Left ventricle myocardium inferior (tissue), 1 donor: ENCODE measurements around the gene DUS2. TPM values are rescaled to one million over a fixed set of nuclear protein-coding genes. Genes with fewer than 3 reads are reported as not detected.

Experiments
- DNase-seq: peaks from one replicate; pipeline ENCODE4 v3.0.0-alpha.2; 2020
- H3K27ac ChIP-seq: fragments of 200-600 bp; replicated peaks from 2 replicates; pipeline ENCODE4 v1.8.0; 2021
- H3K27me3 ChIP-seq: fragments of 200-600 bp; 2 replicates; pipeline ENCODE4 v1.8.0; 2021; ENCODE audit warnings: low read depth
- H3K36me3 ChIP-seq: fragments of 200-600 bp; 2 replicates; pipeline ENCODE4 v1.8.0; 2021
- H3K4me1 ChIP-seq: fragments of 200-600 bp; 2 replicates; pipeline ENCODE4 v1.8.0; 2021
- H3K4me3 ChIP-seq: fragments of 200-600 bp; 2 replicates; pipeline ENCODE4 v1.8.0; 2021; ENCODE audit warnings: mild to moderate bottlenecking, moderate library complexity
- H3K9me3 ChIP-seq: fragments of 200-600 bp; replicated peaks from 2 replicates; pipeline ENCODE4 v1.8.0; 2021
- intact Hi-C: fragments of 100-400 bp; cut with micrococcal nuclease; formaldehyde crosslinking; loops from one replicate; pipeline ENCODE4 v1.11.0; 2022
- total RNA-seq: library from RNA; stranded (reverse); fragmentation: NEBNext Ultra II Directional; extraction: Animal tissue kit (Norgen Biotek cat#: 25700); gene quantifications from one replicate; pipeline ENCODE4 v1.2.1, GENCODE V29; 2021
- TF ChIP-seq, protein P1 (sequence below): fragments of 200-600 bp; IDR thresholded peaks from 2 replicates; pipeline ENCODE4 v1.8.0; 2021; ENCODE audit warnings: antibody characterized with exemption, mild to moderate bottlenecking, borderline replicate concordance
- donor health status: DM: no; HTN: yes; CAD: no; lungs with severe emphysema.

DUS2 gene
- total RNA-seq, 1 donor from 2014 or later, result 6.8 TPM

- H3K4me1 ChIP-seq, result peaks cover 93% of the 10 kb centered on the region
Measured at GRCh38 chr16:68083239-68083781, 60.2 kb downstream of the DUS2 start.

GRCh38 chr16:68083861-68084503 is 60.9 kb downstream of the DUS2 start:
- Histone ChIP-seq H3K36me3 (no peaks in the 10 kb centered on the region), H3K9me3 (no peaks in the 10 kb centered on the region), H3K4me3 (peak overlapping the region; percentile 92), H3K27ac (peak overlapping the region; percentile 97), H3K4me1 (peaks cover 93% of the 10 kb centered on the region), H3K27me3 (no peaks in the 10 kb centered on the region)
- TF ChIP-seq, protein P1, sequence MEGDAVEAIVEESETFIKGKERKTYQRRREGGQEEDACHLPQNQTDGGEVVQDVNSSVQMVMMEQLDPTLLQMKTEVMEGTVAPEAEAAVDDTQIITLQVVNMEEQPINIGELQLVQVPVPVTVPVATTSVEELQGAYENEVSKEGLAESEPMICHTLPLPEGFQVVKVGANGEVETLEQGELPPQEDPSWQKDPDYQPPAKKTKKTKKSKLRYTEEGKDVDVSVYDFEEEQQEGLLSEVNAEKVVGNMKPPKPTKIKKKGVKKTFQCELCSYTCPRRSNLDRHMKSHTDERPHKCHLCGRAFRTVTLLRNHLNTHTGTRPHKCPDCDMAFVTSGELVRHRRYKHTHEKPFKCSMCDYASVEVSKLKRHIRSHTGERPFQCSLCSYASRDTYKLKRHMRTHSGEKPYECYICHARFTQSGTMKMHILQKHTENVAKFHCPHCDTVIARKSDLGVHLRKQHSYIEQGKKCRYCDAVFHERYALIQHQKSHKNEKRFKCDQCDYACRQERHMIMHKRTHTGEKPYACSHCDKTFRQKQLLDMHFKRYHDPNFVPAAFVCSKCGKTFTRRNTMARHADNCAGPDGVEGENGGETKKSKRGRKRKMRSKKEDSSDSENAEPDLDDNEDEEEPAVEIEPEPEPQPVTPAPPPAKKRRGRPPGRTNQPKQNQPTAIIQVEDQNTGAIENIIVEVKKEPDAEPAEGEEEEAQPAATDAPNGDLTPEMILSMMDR, result no peak
- intact Hi-C loops, result no loop called here
- DNase-seq, result no peak

More at GRCh38 chr16:68083239-68083781, 60.2 kb downstream of the DUS2 start:
- Histone ChIP-seq H3K36me3 (no peaks in the 10 kb centered on the region), H3K4me3 (no peak overlapping the region), H3K9me3 (no peaks in the 10 kb centered on the region), H3K27ac (peak overlapping the region; percentile 97), H3K27me3 (no peaks in the 10 kb centered on the region)
- TF ChIP-seq, protein P1, result no peak
- DNase-seq, result no peak
- intact Hi-C loops, result no loop called here

GRCh38 chr16:68084504-68085258 is 61.6 kb downstream of the DUS2 start:
- H3K9me3 ChIP-seq, result no peaks in the 10 kb centered on the region
- intact Hi-C loops, result no loop called here
- no peaks in the 10 kb centered on the region for H3K36me3 ChIP-seq
- H3K4me1 ChIP-seq, result peaks cover 93% of the 10 kb centered on the region
- TF ChIP-seq, protein P1, result peak; percentile 50
- peak overlapping the region; percentile 92 for H3K4me3 ChIP-seq
- H3K27me3 ChIP-seq, result no peaks in the 10 kb centered on the region
- H3K27ac ChIP-seq, result peak overlapping the region; percentile 97
- peak; percentile 92 for DNase-seq

GRCh38 chr16:68085259-68086071 is 62.4 kb downstream of the DUS2 start, which contains the start of gene NFATC3:
Gene NFATC3, plus strand, starts transcription at chr16:68085370. Its CDS starts 312 bp downstream, at chr16:68085682.
- H3K27ac ChIP-seq, result peak within 1 kb of the TSS; percentile 97
- H3K36me3 ChIP-seq, result no peaks in the 10 kb centered on the region
- no peaks in the 10 kb centered on the region for H3K9me3 ChIP-seq
- TF ChIP-seq, protein P1, result no peak
- peaks cover 92% of the 10 kb centered on the region for H3K4me1 ChIP-seq
- no peaks in the 10 kb centered on the region for H3K27me3 ChIP-seq
- peak within 1 kb of the TSS; percentile 92 for H3K4me3 ChIP-seq
- DNase-seq, result peak; percentile 99
- intact Hi-C loops, result no loop called here

DNA sequence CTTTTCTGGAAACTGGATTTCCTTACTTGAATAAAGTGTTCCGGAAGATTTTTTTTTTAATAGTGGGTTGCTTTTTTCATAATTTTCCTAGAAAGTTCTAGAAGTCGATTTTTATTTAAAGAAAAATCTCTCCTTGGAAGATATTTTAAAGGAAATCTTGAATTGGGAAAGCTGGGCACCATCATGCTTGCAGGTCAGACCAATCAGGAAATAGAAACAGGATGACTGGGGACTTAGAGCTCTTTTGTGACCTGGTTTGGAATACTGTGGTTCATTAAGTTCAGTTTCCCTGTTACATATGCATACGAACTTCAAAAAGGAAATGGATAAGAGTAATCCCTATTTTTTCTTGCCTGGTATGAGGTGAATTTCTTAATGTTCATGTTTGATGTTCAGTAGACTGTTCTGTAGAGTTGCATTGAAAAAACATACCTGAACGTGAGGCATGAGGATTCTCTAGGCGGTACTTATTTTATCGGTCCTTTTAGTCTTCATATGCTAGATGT is 63.3 kb downstream of the DUS2 start:
- H3K4me1 ChIP-seq, result peaks cover 92% of the 10 kb centered on the region
- intact Hi-C loops, result no loop called here
- no peaks in the 10 kb centered on the region for H3K36me3 ChIP-seq
- peak overlapping the region; percentile 92 for H3K4me3 ChIP-seq
- no peaks in the 10 kb centered on the region for H3K9me3 ChIP-seq
- TF ChIP-seq, protein P1, result no peak
- no peak for DNase-seq
- no peaks in the 10 kb centered on the region for H3K27me3 ChIP-seq
- peak overlapping the region; percentile 97 for H3K27ac ChIP-seq
